ENCODE data around the gene FBXW2.

DNA sequence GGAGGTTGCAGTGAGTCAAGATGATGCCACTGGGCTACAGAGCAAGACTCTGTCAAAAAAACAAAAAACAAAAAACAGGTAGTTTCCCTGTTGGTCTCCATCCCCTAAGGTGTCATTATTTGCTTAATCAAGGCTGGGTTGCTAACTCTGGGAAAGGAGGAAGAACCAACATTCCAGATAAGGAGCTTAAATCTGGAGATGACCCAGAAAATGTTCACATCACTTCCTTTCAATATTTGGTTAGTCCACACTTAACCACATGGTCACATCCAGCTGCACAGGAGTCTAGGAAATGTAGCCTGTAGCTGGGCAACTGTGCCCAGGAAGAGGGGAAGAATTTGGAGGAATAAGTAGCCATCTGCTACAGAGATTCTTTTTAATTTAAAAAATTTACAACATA lies 53.1 kb downstream of the FBXW2 start:
- TF ChIP-seq GATA2 (IDR thresholded peaks at IDR 0.05; ENCODE audit: low read depth, low read length) (no peak), GATA3 (IDR thresholded peaks at IDR 0.05; ENCODE audit: low read depth, low read length) (no peak)

Measured in SH-SY5Y (cell line).